ENCODE measurements around the gene RDH8. TPM values are rescaled to one million over a fixed set of nuclear protein-coding genes. Genes with fewer than 3 reads are reported as not detected.

RDH8 gene
- total and polyA plus RNA-seq, 2 of the 4 experiments (the other 2 are of a cell fraction): 0.18 TPM; not detected in 1

DNA sequence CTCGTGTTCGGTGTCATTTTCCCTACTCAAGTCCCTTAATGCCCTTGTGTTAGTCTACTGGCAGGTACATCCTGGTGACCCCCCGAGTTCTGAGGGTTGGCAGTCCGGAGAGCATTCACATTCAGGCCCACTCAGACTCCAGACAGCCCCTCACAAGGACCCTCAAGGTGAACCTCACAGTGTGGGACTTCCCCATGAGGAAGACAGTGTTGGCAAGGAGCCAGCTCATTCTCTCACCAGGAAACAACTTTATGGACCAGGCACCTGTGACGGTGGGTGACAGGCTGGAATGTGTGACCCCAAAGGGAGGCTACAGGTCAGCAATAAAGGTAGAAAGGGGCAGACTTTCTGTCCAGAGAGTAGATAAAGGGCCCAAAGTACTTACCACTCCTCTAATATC is 24.5 kb downstream of the RDH8 start:
- Histone ChIP-seq H3K9me3 (ENCODE audit: control insufficient read depth, insufficient read depth, low read length) (peaks cover 26% of the 10 kb centered on the region), H4K91ac (ENCODE audit: insufficient read depth, low read depth, low read length) (no peak overlapping the region), H3K9me1 (ENCODE audit: insufficient read depth, low read length) (no peaks in the 10 kb centered on the region), H2BK120ac (ENCODE audit: low read depth, low read length) (no peak overlapping the region), H4K5ac (ENCODE audit: low read depth, low read length) (no peak overlapping the region), H2AFZ (replicated peaks; ENCODE audit: low read length, poor library complexity) (no peak overlapping the region), H3K9ac (ENCODE audit: low read depth, low read length) (no peak overlapping the region), H2AK5ac (ENCODE audit: low read depth, low read length) (no peak overlapping the region), H3K36me3 (ENCODE audit: control insufficient read depth, insufficient read depth, low read length) (no peaks in the 10 kb centered on the region), H3K27ac (ENCODE audit: insufficient read depth, low read length) (no peak overlapping the region), H3K23ac (ENCODE audit: low read depth, low read length) (no peak overlapping the region), H2BK15ac (ENCODE audit: low read depth, low read length) (no peak overlapping the region), H3K4me2 (ENCODE audit: low read depth, low read length) (no peak overlapping the region), H3K14ac (replicated peaks; ENCODE audit: low read depth, low read length) (no peak overlapping the region), H3K56ac (ENCODE audit: extremely low read depth, insufficient read depth, low read length) (no peak overlapping the region), H2BK5ac (ENCODE audit: low read depth, low read length, poor library complexity, severe bottlenecking) (no peak overlapping the region), H3K4me1 (ENCODE audit: control insufficient read depth, insufficient read depth, low read length) (no peaks in the 10 kb centered on the region), H4K20me1 (ENCODE audit: insufficient read depth, low read length) (no peaks in the 10 kb centered on the region), H3K4ac (ENCODE audit: low read depth, low read length) (no peak overlapping the region), H3K4me3 (ENCODE audit: insufficient read depth, low read depth, low read length) (no peak overlapping the region), H2AK9ac (replicated peaks; ENCODE audit: low read depth, low read length, poor library complexity) (no peak overlapping the region), H4K8ac (ENCODE audit: low read depth in 2 of 2, low read length in 2 of 2) (no peak overlapping the region), H2BK20ac (ENCODE audit: low read depth, low read length) (no peak overlapping the region), H3K27me3 (ENCODE audit: control insufficient read depth, insufficient read depth, low read length) (peaks cover 38% of the 10 kb centered on the region), H3K18ac (ENCODE audit: low read depth, low read length) (no peak overlapping the region), H3K79me1 (ENCODE audit: low read depth in 1 of 2, low read length in 2 of 2) (no peaks in the 10 kb centered on the region)
- whole genome bisulfite sequencing, 2 experiments (ENCODE audit: extremely low coverage in 2 of 2, insufficient read length in 1 of 2): no CpG with 5 or more reads among the region's 5 CpGs
- no peak for ATAC-seq (ENCODE audit: low read depth)
- POLR2A ChIA-PET (ENCODE audit: unreplicated experiment): no interaction called here
- no peak for TF ChIP-seq CHD1 (IDR thresholded peaks at IDR 0.05; ENCODE audit: low read depth, low read length)
- no peak for TF ChIP-seq BHLHE40 (IDR thresholded peaks at IDR 0.05; ENCODE audit: low read depth, low read length)
- TF ChIP-seq MAZ (IDR thresholded peaks at IDR 0.05; ENCODE audit: borderline replicate concordance, low read depth, low read length): no peak
- no peak for TF ChIP-seq RAD21 (IDR thresholded peaks at IDR 0.05; ENCODE audit: low read length)
- TF ChIP-seq SMC3 (IDR thresholded peaks at IDR 0.05; ENCODE audit: low read depth, low read length): no peak
- no peak for TF ChIP-seq POLR2A (IDR thresholded peaks at IDR 0.05; ENCODE audit: low read depth, low read length)
- TF ChIP-seq, protein P1, sequence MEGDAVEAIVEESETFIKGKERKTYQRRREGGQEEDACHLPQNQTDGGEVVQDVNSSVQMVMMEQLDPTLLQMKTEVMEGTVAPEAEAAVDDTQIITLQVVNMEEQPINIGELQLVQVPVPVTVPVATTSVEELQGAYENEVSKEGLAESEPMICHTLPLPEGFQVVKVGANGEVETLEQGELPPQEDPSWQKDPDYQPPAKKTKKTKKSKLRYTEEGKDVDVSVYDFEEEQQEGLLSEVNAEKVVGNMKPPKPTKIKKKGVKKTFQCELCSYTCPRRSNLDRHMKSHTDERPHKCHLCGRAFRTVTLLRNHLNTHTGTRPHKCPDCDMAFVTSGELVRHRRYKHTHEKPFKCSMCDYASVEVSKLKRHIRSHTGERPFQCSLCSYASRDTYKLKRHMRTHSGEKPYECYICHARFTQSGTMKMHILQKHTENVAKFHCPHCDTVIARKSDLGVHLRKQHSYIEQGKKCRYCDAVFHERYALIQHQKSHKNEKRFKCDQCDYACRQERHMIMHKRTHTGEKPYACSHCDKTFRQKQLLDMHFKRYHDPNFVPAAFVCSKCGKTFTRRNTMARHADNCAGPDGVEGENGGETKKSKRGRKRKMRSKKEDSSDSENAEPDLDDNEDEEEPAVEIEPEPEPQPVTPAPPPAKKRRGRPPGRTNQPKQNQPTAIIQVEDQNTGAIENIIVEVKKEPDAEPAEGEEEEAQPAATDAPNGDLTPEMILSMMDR (conservative IDR thresholded peaks at IDR 0.05; ENCODE audit: low read depth, low read length): no peak
- no peak for TF ChIP-seq FOS (IDR thresholded peaks at IDR 0.05; ENCODE audit: low read depth, low read length)
- no peak for TF ChIP-seq RCOR1 (IDR thresholded peaks at IDR 0.05; ENCODE audit: insufficient replicate concordance, low read length)
- no peak for TF ChIP-seq RFX5 (IDR thresholded peaks at IDR 0.05; ENCODE audit: low read depth, low read length)
- no peak for TF ChIP-seq MAFK (IDR thresholded peaks at IDR 0.05; ENCODE audit: low read depth, low read length)
- TF ChIP-seq, protein P2, sequence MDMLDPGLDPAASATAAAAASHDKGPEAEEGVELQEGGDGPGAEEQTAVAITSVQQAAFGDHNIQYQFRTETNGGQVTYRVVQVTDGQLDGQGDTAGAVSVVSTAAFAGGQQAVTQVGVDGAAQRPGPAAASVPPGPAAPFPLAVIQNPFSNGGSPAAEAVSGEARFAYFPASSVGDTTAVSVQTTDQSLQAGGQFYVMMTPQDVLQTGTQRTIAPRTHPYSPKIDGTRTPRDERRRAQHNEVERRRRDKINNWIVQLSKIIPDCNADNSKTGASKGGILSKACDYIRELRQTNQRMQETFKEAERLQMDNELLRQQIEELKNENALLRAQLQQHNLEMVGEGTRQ (IDR thresholded peaks at IDR 0.05; ENCODE audit: low read depth, low read length): no peak
- TF ChIP-seq NFE2L2 (IDR thresholded peaks at IDR 0.05; ENCODE audit: low read depth, low read length): no peak
- no peak for TF ChIP-seq MXI1 (IDR thresholded peaks at IDR 0.05; ENCODE audit: borderline replicate concordance, low read depth, low read length)
- no peak for TF ChIP-seq CEBPB (IDR thresholded peaks at IDR 0.05; ENCODE audit: low read depth, low read length)
- CTCF ChIA-PET: no interaction called here
- no TSS peak for BruUV-seq (replicated peaks)
- dilution Hi-C loops (cut with HindIII; ENCODE audit: low sequenced_read_pairs, unreplicated experiment) (no loop called here), in situ Hi-C loops (cut with MboI; ENCODE audit: low sequenced_read_pairs) (no loop called here), intact Hi-C loops (cut with micrococcal nuclease) (no loop called here)
- no peak for DNase-seq
